SK-N-SH (cell line): ENCODE results near the gene IFNL3. TPM values are rescaled to one million over a fixed set of nuclear protein-coding genes. Genes with fewer than 3 reads are reported as not detected.
"Not testable (repeated sequence)": the region's sequence is repeated elsewhere in the genome, so short reads cannot be mapped to it uniquely, and the experiment has no call there.

ENCODE experiments used
- CTCF ChIA-PET: fragments of 300-600, 350-600 bp; formaldehyde crosslinking; extraction: SDS; loops from one replicate; lab custom pipeline; 2021; lab: Yijun Ruan, JAX
- POLR2A ChIA-PET: fragments of 350-600 bp; sonication (Branson Sonifier 250); formaldehyde crosslinking; extraction: SDS; loops from one replicate; lab custom pipeline; 2020; ENCODE audit warnings: antibody characterized with exemption, inconsistent platforms; lab: Yijun Ruan, JAX
- DNase-seq: peaks from one replicate; pipeline ENCODE4 v3.0.0; 2012
- H2AFZ ChIP-seq: fragments of 200-600 bp; sonication (generic); 2 replicates; pipeline ENCODE4 v1.8.1; 2016; ENCODE audit warnings: antibody characterized with exemption, mild to moderate bottlenecking, low read depth
- H3F3A ChIP-seq: fragments of 200-600 bp; sonication (generic); replicated peaks from 2 replicates; pipeline ENCODE3; 2016; ENCODE audit warnings: antibody characterized with exemption, mild to moderate bottlenecking; ENCODE audit not compliant: insufficient read depth
- H3K27ac ChIP-seq, 2 experiments: fragments of 200-500 bp in 1 of 2; fragments of 200-600 bp in 1 of 2; sonication (Bioruptor generic) in 1 of 2; sonication (generic), shearing (Covaris generic) in 1 of 2; 2 replicates each; pipeline versions ENCODE4 v1.5.1 to v1.6.1; 2014 to 2016; ENCODE audit warnings: low read depth in 2 of 2, inconsistent platforms in 1 of 2, low read length in 1 of 2, mild to moderate bottlenecking in 1 of 2, mixed read lengths in 1 of 2
- H3K27me3 ChIP-seq: fragments of 200-600 bp; sonication (generic), shearing (Covaris generic); 2 replicates; pipeline ENCODE4 v1.6.1; 2016; ENCODE audit warnings: mixed run types; ENCODE audit not compliant: insufficient read depth
- H3K36me3 ChIP-seq, 2 experiments: fragments of 200-500 bp in 1 of 2; fragments of 200-600 bp in 1 of 2; sonication (Bioruptor generic) in 1 of 2; sonication (generic) in 1 of 2; replicated peaks in 1 of 2; 2 replicates each; pipeline versions ENCODE3 to v1.5.1; 2014 to 2016; ENCODE audit warnings: low read length in 1 of 2, mild to moderate bottlenecking in 1 of 2; ENCODE audit not compliant: insufficient read depth in 2 of 2, control insufficient read depth in 1 of 2
- H3K4me1 ChIP-seq, 2 experiments: fragments of 200-500 bp in 1 of 2; fragments of 200-600 bp in 1 of 2; sonication (Bioruptor generic) in 1 of 2; sonication (generic), shearing (Covaris generic) in 1 of 2; 2 replicates each; pipeline versions ENCODE4 v1.5.1 to v1.6.1; 2014 to 2016; ENCODE audit warnings: low read depth in 1 of 2, low read length in 1 of 2, mixed run types in 1 of 2; ENCODE audit not compliant: insufficient read depth in 2 of 2, control insufficient read depth in 1 of 2
- H3K4me2 ChIP-seq: fragments of 200-600 bp; sonication (generic), shearing (Covaris generic); 2 replicates; pipeline ENCODE4 v1.6.1; 2017; ENCODE audit warnings: mixed run types
- H3K4me3 ChIP-seq, 2 experiments: fragments of 200-500 bp in 1 of 2; fragments of 200-600 bp in 1 of 2; sonication (Bioruptor generic) in 1 of 2; sonication (generic), shearing (Covaris generic) in 1 of 2; 2 replicates each; pipeline versions ENCODE4 v1.5.1 to v1.8.1; 2014 to 2016; ENCODE audit warnings: low read depth in 2 of 2, inconsistent platforms in 1 of 2, low read length in 1 of 2, mild to moderate bottlenecking in 1 of 2, mixed read lengths in 1 of 2, moderate library complexity in 1 of 2
- H3K79me2 ChIP-seq: fragments of 200-600 bp; sonication (generic); 2 replicates; pipeline ENCODE4 v1.8.1; 2017; ENCODE audit warnings: mild to moderate bottlenecking; ENCODE audit not compliant: insufficient read depth
- H3K9ac ChIP-seq: fragments of 200-600 bp; sonication (generic); 2 replicates; pipeline ENCODE4 v1.6.1; 2017; ENCODE audit warnings: mixed run types
- H3K9me2 ChIP-seq: fragments of 200-600 bp; sonication (generic); 2 replicates; pipeline ENCODE4 v1.6.1; 2017; ENCODE audit warnings: mixed run types
- H3K9me3 ChIP-seq: fragments of 200-600 bp; sonication (generic); 2 replicates; pipeline ENCODE4 v1.6.1; 2017; ENCODE audit warnings: mixed run types, mild to moderate bottlenecking, moderate library complexity
- H4K20me1 ChIP-seq: fragments of 200-600 bp; sonication (generic); 2 replicates; pipeline ENCODE4 v1.6.1; 2017; ENCODE audit warnings: mild to moderate bottlenecking, mixed run types; ENCODE audit not compliant: insufficient read depth
- CHD2 ChIP-seq: fragments of 150-350 bp; IDR thresholded peaks from 2 replicates; pipeline ENCODE4 v1.6.1; 2018; ENCODE audit warnings: low read length; ENCODE audit not compliant: partially characterized antibody
- EZH2phosphoT487 ChIP-seq: fragments of 200-600 bp; sonication (generic); IDR thresholded peaks from 2 replicates; pipeline ENCODE4 v1.6.1; 2017; ENCODE audit warnings: low read depth, mixed run types, mild to moderate bottlenecking, antibody characterized with exemption, moderate library complexity, borderline replicate concordance
- FOSL2 ChIP-seq: IDR thresholded peaks from 2 replicates; pipeline ENCODE4 v1.4.0; 2012; ENCODE audit warnings: low read depth, mild to moderate bottlenecking, moderate library complexity, borderline replicate concordance
- FOXM1 ChIP-seq: IDR thresholded peaks from 2 replicates; pipeline ENCODE4 v1.4.0; 2012; ENCODE audit warnings: low read depth, mild to moderate bottlenecking
- GABPA ChIP-seq: IDR thresholded peaks from 2 replicates; pipeline ENCODE4 v1.4.0; 2012; ENCODE audit warnings: low read depth, mild to moderate bottlenecking
- JUND ChIP-seq: IDR thresholded peaks from 2 replicates; pipeline ENCODE4 v1.4.0; 2012
- MEF2A ChIP-seq: IDR thresholded peaks from 2 replicates; pipeline ENCODE4 v1.4.0; 2012; ENCODE audit warnings: low read depth, borderline replicate concordance
- NFIC ChIP-seq: IDR thresholded peaks from 2 replicates; pipeline ENCODE4 v1.4.0; 2012; ENCODE audit warnings: borderline replicate concordance
- POLR2AphosphoS5 ChIP-seq: IDR thresholded peaks from 2 replicates; pipeline ENCODE4 v1.6.1; 2012; ENCODE audit warnings: low read depth, low read length
- RCOR1 ChIP-seq: fragments of 150-350 bp; IDR thresholded peaks from 2 replicates; pipeline ENCODE4 v1.6.1; 2017; ENCODE audit warnings: antibody characterized with exemption, low read length
- RXRA ChIP-seq: IDR thresholded peaks from 2 replicates; pipeline ENCODE4 v1.4.0; 2012; ENCODE audit warnings: low read depth, mild to moderate bottlenecking, borderline replicate concordance
- SIN3A ChIP-seq: IDR thresholded peaks from 2 replicates; pipeline ENCODE4 v1.6.1; 2012; ENCODE audit warnings: low read depth, mild to moderate bottlenecking, low read length, moderate library complexity, borderline replicate concordance
- TAF1 ChIP-seq: IDR thresholded peaks from 2 replicates; pipeline ENCODE4 v1.6.1; 2012; ENCODE audit warnings: low read depth, mild to moderate bottlenecking, low read length, moderate library complexity, borderline replicate concordance
- TCF12 ChIP-seq: IDR thresholded peaks from 2 replicates; pipeline ENCODE4 v1.4.0; 2012
- TEAD4 ChIP-seq: IDR thresholded peaks from 2 replicates; pipeline ENCODE4 v1.4.0; 2012; ENCODE audit warnings: mild to moderate bottlenecking, borderline replicate concordance; ENCODE audit not compliant: insufficient read depth
- WGBS: methylation state at CpG from one replicate; pipeline ENCODE4 v1.1.6; 2017; ENCODE audit warnings: low lambda C conversion rate; 5-methylcytosine and 5-hydroxymethylcytosine counted together
- polyA plus RNA-seq, 3 experiments: library from polyadenylated mRNA; depleted of rRNA; stranded (reverse); fragments of >200 nt; gene quantifications; 2 replicates each; pipeline ENCODE4 v1.2.3, GENCODE V29; 2012
- TF ChIP-seq, protein P1 (sequence below): fragments of 150-350 bp; IDR thresholded peaks from 2 replicates; pipeline ENCODE4 v1.6.1; 2017; ENCODE audit warnings: antibody characterized with exemption, low read length, low read depth, borderline replicate concordance
- TF ChIP-seq, protein P2 (sequence below): IDR thresholded peaks from 2 replicates; pipeline ENCODE4 v1.4.0; 2012; ENCODE audit warnings: low read depth, borderline replicate concordance
- TF ChIP-seq, protein P3 (sequence below): fragments of 200-600 bp; sonication (generic); IDR thresholded peaks from 2 replicates; pipeline ENCODE4 v1.6.1; 2017; ENCODE audit warnings: antibody characterized with exemption, mild to moderate bottlenecking, moderate library complexity
- TF ChIP-seq, protein P4 (sequence below): fragments of 150-350 bp; IDR thresholded peaks from 2 replicates; pipeline ENCODE4 v1.6.1; 2016; ENCODE audit warnings: mild to moderate bottlenecking, low read depth, low read length

The IFNL3 gene
- polyA plus RNA-seq (2012; rRNA removed): not detected in 2 replicates
- not detected in 2 replicates for polyA plus RNA-seq (2012; cell fraction: cytosol; rRNA removed)
- polyA plus RNA-seq (2012; cell fraction: nucleus; rRNA removed): not detected in 2 replicates

DNA sequence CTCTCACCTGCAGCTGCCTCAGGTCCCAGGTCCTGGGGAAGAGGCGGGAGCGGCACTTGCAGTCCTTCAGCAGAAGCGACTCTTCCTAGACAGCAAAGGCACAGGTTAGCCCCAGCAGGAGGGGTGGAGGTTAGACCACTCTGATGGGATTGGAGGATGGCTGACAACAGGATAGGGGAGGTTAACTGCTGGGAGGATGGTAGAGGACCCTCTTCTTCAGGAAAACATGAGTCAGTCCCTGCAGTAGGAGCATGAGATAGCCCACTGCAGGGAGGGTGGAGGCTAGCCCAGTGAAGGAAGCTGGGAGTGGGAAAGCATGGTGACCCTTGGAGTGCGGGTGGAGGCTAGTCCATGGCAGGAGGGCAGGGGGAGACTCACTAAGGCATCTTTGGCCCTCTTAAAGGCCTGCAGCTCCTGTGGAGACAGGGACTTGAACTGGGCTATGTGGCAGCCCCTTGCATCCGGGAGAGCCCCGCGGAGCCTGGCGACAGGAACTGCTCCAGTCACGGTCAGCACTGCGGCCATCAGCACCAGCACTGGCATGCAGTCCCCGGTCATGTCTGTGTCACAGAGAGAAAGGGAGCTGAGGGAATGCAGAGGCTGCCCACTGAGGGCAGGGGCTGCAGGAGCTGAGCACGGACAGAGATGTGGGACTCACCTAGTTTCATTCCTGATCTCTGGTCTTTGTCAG is at the start of gene IFNL3:
TSS of gene IFNL3 (minus strand) at position 597 of the 691 bp plus-strand sequence. CDS start at position 558, 39 bp downstream.
- H2AFZ ChIP-seq, H3K4me3 ChIP-seq, H3K27ac ChIP-seq, H3K9ac ChIP-seq, H3K4me1 ChIP-seq, H3K36me3 ChIP-seq, H3K27me3 ChIP-seq, H3K9me2 ChIP-seq, H3K79me2 ChIP-seq, POLR2A ChIA-PET, CTCF ChIA-PET, H3K4me2 ChIP-seq, H4K20me1 ChIP-seq, DNase-seq, H3F3A ChIP-seq, H3K9me3 ChIP-seq: not testable (repeated sequence)
- WGBS: 82% methylated on average over 6 of the region's 12 CpGs

DNA sequence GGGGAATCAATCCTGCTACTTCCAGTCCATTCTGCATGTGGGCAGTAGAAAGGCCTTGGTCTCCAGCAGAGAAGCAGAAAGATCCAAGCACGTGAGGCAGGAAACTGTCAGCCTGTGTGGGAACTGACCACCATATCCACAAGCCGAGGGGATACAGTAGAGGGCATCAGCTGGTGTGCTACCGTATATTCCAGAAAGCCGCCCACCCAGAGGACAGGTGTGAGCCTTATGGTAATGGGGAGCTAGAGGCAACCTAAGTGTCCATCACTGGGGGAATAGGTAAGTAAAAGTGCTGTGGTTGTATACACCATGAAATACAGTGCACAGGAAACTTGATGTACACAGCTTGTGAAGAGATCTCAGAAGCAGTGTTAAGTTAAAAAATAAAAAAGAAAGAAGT is 48.6 kb upstream of the IFNL3 start:
- H3K4me1 ChIP-seq: no peaks in the 10 kb centered on the region
- TF ChIP-seq CHD2 (no peak), GABPA (no peak), NFIC (no peak), FOSL2 (no peak), TCF12 (no peak), RXRA (no peak), JUND (no peak), EZH2phosphoT487 (no peak), TEAD4 (no peak), MEF2A (no peak), RCOR1 (no peak), POLR2AphosphoS5 (no peak), SIN3A (no peak), TAF1 (no peak), FOXM1 (no peak)
- TF ChIP-seq, protein P1, sequence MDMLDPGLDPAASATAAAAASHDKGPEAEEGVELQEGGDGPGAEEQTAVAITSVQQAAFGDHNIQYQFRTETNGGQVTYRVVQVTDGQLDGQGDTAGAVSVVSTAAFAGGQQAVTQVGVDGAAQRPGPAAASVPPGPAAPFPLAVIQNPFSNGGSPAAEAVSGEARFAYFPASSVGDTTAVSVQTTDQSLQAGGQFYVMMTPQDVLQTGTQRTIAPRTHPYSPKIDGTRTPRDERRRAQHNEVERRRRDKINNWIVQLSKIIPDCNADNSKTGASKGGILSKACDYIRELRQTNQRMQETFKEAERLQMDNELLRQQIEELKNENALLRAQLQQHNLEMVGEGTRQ: no peak
- TF ChIP-seq, protein P2, sequence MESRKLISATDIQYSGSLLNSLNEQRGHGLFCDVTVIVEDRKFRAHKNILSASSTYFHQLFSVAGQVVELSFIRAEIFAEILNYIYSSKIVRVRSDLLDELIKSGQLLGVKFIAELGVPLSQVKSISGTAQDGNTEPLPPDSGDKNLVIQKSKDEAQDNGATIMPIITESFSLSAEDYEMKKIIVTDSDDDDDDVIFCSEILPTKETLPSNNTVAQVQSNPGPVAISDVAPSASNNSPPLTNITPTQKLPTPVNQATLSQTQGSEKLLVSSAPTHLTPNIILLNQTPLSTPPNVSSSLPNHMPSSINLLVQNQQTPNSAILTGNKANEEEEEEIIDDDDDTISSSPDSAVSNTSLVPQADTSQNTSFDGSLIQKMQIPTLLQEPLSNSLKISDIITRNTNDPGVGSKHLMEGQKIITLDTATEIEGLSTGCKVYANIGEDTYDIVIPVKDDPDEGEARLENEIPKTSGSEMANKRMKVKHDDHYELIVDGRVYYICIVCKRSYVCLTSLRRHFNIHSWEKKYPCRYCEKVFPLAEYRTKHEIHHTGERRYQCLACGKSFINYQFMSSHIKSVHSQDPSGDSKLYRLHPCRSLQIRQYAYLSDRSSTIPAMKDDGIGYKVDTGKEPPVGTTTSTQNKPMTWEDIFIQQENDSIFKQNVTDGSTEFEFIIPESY: no peak
- TF ChIP-seq, protein P3, sequence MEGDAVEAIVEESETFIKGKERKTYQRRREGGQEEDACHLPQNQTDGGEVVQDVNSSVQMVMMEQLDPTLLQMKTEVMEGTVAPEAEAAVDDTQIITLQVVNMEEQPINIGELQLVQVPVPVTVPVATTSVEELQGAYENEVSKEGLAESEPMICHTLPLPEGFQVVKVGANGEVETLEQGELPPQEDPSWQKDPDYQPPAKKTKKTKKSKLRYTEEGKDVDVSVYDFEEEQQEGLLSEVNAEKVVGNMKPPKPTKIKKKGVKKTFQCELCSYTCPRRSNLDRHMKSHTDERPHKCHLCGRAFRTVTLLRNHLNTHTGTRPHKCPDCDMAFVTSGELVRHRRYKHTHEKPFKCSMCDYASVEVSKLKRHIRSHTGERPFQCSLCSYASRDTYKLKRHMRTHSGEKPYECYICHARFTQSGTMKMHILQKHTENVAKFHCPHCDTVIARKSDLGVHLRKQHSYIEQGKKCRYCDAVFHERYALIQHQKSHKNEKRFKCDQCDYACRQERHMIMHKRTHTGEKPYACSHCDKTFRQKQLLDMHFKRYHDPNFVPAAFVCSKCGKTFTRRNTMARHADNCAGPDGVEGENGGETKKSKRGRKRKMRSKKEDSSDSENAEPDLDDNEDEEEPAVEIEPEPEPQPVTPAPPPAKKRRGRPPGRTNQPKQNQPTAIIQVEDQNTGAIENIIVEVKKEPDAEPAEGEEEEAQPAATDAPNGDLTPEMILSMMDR: no peak
- TF ChIP-seq, protein P4, sequence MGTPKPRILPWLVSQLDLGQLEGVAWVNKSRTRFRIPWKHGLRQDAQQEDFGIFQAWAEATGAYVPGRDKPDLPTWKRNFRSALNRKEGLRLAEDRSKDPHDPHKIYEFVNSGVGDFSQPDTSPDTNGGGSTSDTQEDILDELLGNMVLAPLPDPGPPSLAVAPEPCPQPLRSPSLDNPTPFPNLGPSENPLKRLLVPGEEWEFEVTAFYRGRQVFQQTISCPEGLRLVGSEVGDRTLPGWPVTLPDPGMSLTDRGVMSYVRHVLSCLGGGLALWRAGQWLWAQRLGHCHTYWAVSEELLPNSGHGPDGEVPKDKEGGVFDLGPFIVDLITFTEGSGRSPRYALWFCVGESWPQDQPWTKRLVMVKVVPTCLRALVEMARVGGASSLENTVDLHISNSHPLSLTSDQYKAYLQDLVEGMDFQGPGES: no peak
- POLR2A ChIA-PET: interaction anchor here (0.6 kb wide), 1 partner anchor 101 kb away, joined by 3 read pairs; no protein-coding TSS in a partner anchor

More for the DNA sequence above, 48.6 kb upstream of the IFNL3 start:
- H3F3A ChIP-seq: no peaks in the 10 kb centered on the region
- no peak overlapping the region for H3K4me2 ChIP-seq
- H3K9me2 ChIP-seq: no peaks in the 10 kb centered on the region
- H3K36me3 ChIP-seq: no peaks in the 10 kb centered on the region
- H3K27me3 ChIP-seq: peaks cover 5% of the 10 kb centered on the region; the same call in 1 of the 2 replicates
- CTCF ChIA-PET: interaction anchor here (0.5 to 1.0 kb wide), 2 partner anchors 12 to 34 kb away, joined by 3 to 4 read pairs; no protein-coding TSS in a partner anchor
- no peak overlapping the region for H3K9ac ChIP-seq
- H3K9me3 ChIP-seq: no peaks in the 10 kb centered on the region
- H4K20me1 ChIP-seq: no peaks in the 10 kb centered on the region
- WGBS: 64% methylated on average over 4 of the region's 4 CpGs
- DNase-seq: no peak
- H3K79me2 ChIP-seq: no peaks in the 10 kb centered on the region
- H2AFZ ChIP-seq: no peak overlapping the region
- no peak overlapping the region for H3K4me3 ChIP-seq
- no peak overlapping the region for H3K27ac ChIP-seq
